Testis (tissue), 2 donors: ENCODE data around the gene HIP1.
"Not testable (repeated sequence)": the region's sequence is repeated elsewhere in the genome, so short reads cannot be mapped to it uniquely, and the experiment has no call there.

Experiments
- CTCF ChIP-seq, 3 experiments: fragments of 450-650 bp in 2 of 3; fragments of 200-600 bp in 1 of 3; sonication (generic) in 1 of 3; IDR thresholded peaks; one replicate each; pipeline ENCODE4 v1.5.1; 2016 to 2019; ENCODE audit warnings: antibody characterized with exemption in 3 of 3, mild to moderate bottlenecking in 2 of 3, moderate library complexity in 1 of 3
- POLR2A ChIP-seq: fragments of 450-650 bp; IDR thresholded peaks from one replicate; pipeline ENCODE4 v1.6.1; 2017; ENCODE audit warnings: antibody characterized with exemption, mild to moderate bottlenecking, moderate library complexity

DNA sequence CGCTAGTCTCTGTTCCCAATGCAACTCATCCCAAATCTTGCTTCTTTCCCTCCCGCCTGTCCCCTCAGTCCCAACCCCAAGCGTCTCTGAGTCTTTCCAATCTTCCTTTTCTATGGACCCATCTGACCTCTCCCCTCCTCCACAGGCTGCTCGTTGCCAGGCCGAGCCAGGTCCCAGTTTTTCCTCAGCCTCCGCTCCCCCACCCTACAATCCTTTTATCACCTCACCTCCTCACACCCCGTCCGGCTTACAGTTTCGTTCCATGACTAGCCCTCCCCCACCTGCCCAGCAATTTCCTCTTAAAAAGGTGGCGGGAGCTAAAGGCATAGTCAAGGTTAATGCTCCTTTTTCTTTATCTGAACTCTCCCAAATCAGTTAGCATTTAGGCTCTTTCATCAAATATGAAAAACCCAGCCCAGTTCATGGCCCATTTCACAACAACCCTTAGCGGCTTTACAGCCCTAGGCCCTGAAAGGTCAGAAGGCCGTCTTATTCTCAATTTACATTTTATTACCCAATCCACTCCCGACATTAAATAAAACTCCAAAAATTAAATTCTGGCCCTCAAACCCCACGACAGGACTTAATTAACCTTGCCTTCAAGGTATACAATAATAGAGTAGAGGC is 42.0 kb upstream of the HIP1 start:
- not testable (repeated sequence) for TF ChIP-seq CTCF (IDR thresholded peaks at IDR 0.05); POLR2A
